PC-9 (cell line): ENCODE measurements around the gene TMEM132E.

ENCODE experiments used
- EZH2 ChIP-seq: fragments of 200-600 bp; sonication (generic); IDR thresholded peaks from 2 replicates; pipeline ENCODE4 v1.8.0; 2017; ENCODE audit warnings: antibody characterized with exemption, low read depth
- TF ChIP-seq, protein P1 (sequence below): fragments of 200-600 bp; sonication (generic); conservative IDR thresholded peaks from 2 replicates; pipeline ENCODE4 v1.6.1; 2017; ENCODE audit warnings: mixed run types, antibody characterized with exemption, mild to moderate bottlenecking, moderate library complexity

DNA sequence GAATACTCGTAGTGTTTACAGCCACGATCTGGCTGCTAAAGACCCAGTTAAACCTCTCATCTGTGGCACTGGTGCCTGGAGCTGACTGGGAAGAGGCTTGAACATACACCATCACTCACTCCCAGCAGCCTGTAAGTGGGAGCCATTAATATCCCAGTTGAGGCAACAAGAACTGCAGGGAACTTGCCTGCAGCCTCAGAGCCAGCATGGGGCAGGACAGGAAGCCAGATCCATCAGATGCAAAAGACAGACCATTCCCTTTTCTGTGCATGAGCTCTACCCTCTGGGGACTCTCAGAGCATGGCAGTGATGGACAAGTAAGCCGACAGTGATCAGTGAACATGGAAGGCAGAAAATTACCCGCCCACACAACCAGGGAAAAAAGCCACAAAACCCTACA lies 91.8 kb downstream of the TMEM132E start:
- TF ChIP-seq, protein P1, sequence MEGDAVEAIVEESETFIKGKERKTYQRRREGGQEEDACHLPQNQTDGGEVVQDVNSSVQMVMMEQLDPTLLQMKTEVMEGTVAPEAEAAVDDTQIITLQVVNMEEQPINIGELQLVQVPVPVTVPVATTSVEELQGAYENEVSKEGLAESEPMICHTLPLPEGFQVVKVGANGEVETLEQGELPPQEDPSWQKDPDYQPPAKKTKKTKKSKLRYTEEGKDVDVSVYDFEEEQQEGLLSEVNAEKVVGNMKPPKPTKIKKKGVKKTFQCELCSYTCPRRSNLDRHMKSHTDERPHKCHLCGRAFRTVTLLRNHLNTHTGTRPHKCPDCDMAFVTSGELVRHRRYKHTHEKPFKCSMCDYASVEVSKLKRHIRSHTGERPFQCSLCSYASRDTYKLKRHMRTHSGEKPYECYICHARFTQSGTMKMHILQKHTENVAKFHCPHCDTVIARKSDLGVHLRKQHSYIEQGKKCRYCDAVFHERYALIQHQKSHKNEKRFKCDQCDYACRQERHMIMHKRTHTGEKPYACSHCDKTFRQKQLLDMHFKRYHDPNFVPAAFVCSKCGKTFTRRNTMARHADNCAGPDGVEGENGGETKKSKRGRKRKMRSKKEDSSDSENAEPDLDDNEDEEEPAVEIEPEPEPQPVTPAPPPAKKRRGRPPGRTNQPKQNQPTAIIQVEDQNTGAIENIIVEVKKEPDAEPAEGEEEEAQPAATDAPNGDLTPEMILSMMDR = no peak
- TF ChIP-seq EZH2 = no peak
